Measurements from ENCODE around the gene CHSY1. TPM values are rescaled to one million over a fixed set of nuclear protein-coding genes. Genes with fewer than 3 reads are reported as not detected.

CHSY1 gene
- total and polyA plus RNA-seq, 2 of the 4 experiments (the other 2 are of a cell fraction), result 40.9 to 53.2 TPM

DNA sequence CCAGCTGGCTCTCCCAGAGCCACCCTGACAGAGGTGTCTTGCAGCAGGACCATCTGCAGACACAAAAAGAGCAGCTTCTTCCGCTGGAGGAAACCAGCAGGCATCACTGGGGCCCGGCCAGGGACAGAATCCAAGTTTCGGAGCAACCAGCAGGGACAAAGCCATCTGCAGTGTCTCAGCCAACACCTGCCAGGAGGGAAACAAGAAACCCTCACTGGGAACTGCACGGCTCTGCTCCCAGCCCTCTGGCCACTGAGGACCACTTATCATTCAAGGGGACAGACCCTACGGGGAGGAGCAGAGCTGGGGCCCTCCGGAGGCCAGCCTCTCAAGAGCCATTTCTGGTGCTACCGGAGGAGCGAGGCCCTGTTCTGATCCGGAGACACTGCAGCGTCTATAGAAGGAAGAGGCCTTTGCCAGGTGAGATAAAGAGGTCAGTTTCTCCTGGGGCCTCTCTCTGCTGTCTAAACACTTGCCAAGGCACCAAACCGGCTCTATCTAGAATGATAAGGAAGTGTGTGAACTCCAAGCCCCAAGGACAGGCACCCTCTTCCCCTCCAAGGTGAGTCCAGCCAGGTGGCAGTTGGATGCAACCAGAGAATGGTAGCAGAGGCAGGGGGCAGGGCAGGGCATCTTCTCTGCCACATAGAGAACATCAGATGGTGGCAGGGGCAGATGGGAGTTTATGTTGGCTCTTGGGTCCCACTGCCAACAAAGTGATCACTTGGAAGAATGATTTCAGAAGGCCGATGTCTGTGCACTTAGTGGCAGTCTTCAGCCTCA is 89.0 kb downstream of the CHSY1 start (continued):
- no peak for TF ChIP-seq NFE2L2 (IDR thresholded peaks at IDR 0.05; ENCODE audit: low read depth, low read length)
- TF ChIP-seq POLR2A (IDR thresholded peaks at IDR 0.05; ENCODE audit: low read depth, low read length), result no peak

DNA sequence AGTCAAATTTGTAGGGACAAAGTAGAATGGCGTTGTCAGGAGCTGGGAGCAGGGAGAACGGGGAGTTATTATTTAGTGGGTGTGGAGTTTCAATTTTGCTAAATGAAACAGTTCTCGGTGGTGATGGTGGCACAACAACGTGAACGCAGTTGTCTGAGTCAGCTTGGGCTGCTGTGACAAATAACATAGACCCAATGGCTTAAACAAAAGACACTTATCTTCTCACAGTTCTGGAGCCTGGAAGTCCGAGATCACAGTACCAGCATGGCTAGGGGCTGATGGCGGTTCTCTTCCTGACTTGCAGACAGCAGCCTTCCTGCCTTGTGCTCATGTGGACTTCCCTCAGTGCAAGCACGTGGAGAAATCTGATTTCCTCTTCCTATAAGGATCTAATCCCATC is 90.2 kb downstream of the CHSY1 start:
- ChIA-PET CTCF (interaction anchor here (0.5 kb wide), 1 partner anchor 99 kb away, joined by 3 read pairs; no protein-coding TSS in a partner anchor), POLR2A (ENCODE audit: unreplicated experiment) (no interaction called here)
- Histone ChIP-seq H3K56ac (ENCODE audit: extremely low read depth, insufficient read depth, low read length) (no peak overlapping the region), H3K14ac (replicated peaks; ENCODE audit: low read depth, low read length) (no peak overlapping the region), H3K36me3 (ENCODE audit: control insufficient read depth, insufficient read depth, low read length) (no peaks in the 10 kb centered on the region), H2BK120ac (ENCODE audit: low read depth, low read length) (no peak overlapping the region), H4K5ac (ENCODE audit: low read depth, low read length) (no peak overlapping the region), H3K18ac (ENCODE audit: low read depth, low read length) (no peak overlapping the region), H3K9me1 (ENCODE audit: insufficient read depth, low read length) (peaks cover 8% of the 10 kb centered on the region; the same call in 1 of the 2 replicates), H4K91ac (ENCODE audit: insufficient read depth, low read depth, low read length) (no peak overlapping the region), H2AK5ac (ENCODE audit: low read depth, low read length) (no peak overlapping the region), H2BK20ac (ENCODE audit: low read depth, low read length) (no peak overlapping the region), H3K4me1 (ENCODE audit: control insufficient read depth, insufficient read depth, low read length) (peaks cover 5% of the 10 kb centered on the region), H3K27me3 (ENCODE audit: control insufficient read depth, insufficient read depth, low read length) (no peaks in the 10 kb centered on the region), H2BK5ac (ENCODE audit: low read depth, low read length, poor library complexity, severe bottlenecking) (no peak overlapping the region), H2AK9ac (replicated peaks; ENCODE audit: low read depth, low read length, poor library complexity) (no peak overlapping the region), H3K4ac (ENCODE audit: low read depth, low read length) (no peak overlapping the region), H3K79me1 (ENCODE audit: low read depth in 1 of 2, low read length in 2 of 2) (no peaks in the 10 kb centered on the region; a peak in 1 of 4 replicates), H3K4me3 (ENCODE audit: insufficient read depth, low read depth, low read length) (no peak overlapping the region), H3K27ac (ENCODE audit: insufficient read depth, low read length) (no peak overlapping the region), H4K8ac (ENCODE audit: low read depth in 2 of 2, low read length in 2 of 2) (no peak overlapping the region), H4K20me1 (ENCODE audit: insufficient read depth, low read length) (no peaks in the 10 kb centered on the region), H3K4me2 (ENCODE audit: low read depth, low read length) (no peak overlapping the region), H2AFZ (replicated peaks; ENCODE audit: low read length, poor library complexity) (no peak overlapping the region), H3K9me3 (ENCODE audit: control insufficient read depth, insufficient read depth, low read length) (peaks cover 11% of the 10 kb centered on the region), H3K9ac (ENCODE audit: low read depth, low read length) (no peak overlapping the region), H2BK15ac (ENCODE audit: low read depth, low read length) (0 out of 3 replicates have a peak overlapping the region, but pooled peaks have one; percentile 21), H3K23ac (ENCODE audit: low read depth, low read length) (no peak overlapping the region)
- DNase-seq, result no peak
- 100% methylated on average over 1 of the region's 8 CpGs; no CpG with 5 or more reads in 1 of the 2 experiments for WGBS, 2 experiments (ENCODE audit: extremely low coverage in 2 of 2, insufficient read length in 1 of 2)
- in situ Hi-C loops (cut with MboI; ENCODE audit: low sequenced_read_pairs) (no loop called here), dilution Hi-C loops (cut with HindIII; ENCODE audit: low sequenced_read_pairs, unreplicated experiment) (no loop called here), intact Hi-C loops (cut with micrococcal nuclease) (no loop called here)
- no peak for ATAC-seq (ENCODE audit: low read depth)
- TF ChIP-seq BHLHE40 (IDR thresholded peaks at IDR 0.05; ENCODE audit: low read depth, low read length) (no peak), MAZ (IDR thresholded peaks at IDR 0.05; ENCODE audit: borderline replicate concordance, low read depth, low read length) (no peak), POLR2A (IDR thresholded peaks at IDR 0.05; ENCODE audit: low read depth, low read length) (no peak), RCOR1 (IDR thresholded peaks at IDR 0.05; ENCODE audit: insufficient replicate concordance, low read length) (no peak), RAD21 (IDR thresholded peaks at IDR 0.05; ENCODE audit: low read length) (no peak), CEBPB (IDR thresholded peaks at IDR 0.05; ENCODE audit: low read depth, low read length) (no peak)
- TF ChIP-seq, protein P1, sequence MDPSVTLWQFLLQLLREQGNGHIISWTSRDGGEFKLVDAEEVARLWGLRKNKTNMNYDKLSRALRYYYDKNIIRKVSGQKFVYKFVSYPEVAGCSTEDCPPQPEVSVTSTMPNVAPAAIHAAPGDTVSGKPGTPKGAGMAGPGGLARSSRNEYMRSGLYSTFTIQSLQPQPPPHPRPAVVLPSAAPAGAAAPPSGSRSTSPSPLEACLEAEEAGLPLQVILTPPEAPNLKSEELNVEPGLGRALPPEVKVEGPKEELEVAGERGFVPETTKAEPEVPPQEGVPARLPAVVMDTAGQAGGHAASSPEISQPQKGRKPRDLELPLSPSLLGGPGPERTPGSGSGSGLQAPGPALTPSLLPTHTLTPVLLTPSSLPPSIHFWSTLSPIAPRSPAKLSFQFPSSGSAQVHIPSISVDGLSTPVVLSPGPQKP (IDR thresholded peaks at IDR 0.05; ENCODE audit: borderline replicate concordance, low read depth, low read length), result no peak
- BruUV-seq (replicated peaks), result no TSS peak
